Psoas muscle (tissue), 8 donors: ENCODE results near the gene KHDRBS2. TPM values are rescaled to one million over a fixed set of nuclear protein-coding genes. Genes with fewer than 3 reads are reported as not detected.

ENCODE experiments used
- ATAC-seq, 4 donors: fragments of 200-7000 bp; cut with Tn5 transposase; one replicate each; pipeline ENCODE4 v1.9.1; 2020; ENCODE audit warnings: moderate library complexity in 3 of 4, mild to moderate bottlenecking in 2 of 4
- DNase-seq, 2 donors: peaks; one replicate each; pipeline ENCODE4 v3.0.0-alpha.2; 2020
- H3K27ac ChIP-seq: fragments of 200-600 bp; one replicate; pipeline ENCODE4 v1.8.0; 2022
- H3K27me3 ChIP-seq, 3 donors: fragments of 200-600 bp in 1 of 3; one replicate each; pipeline versions ENCODE4 v1.6.1 to v1.8.0; 2013 to 2022; ENCODE audit warnings: low read length in 2 of 3, mild to moderate bottlenecking in 2 of 3, moderate library complexity in 1 of 3; ENCODE audit not compliant: insufficient read depth in 3 of 3
- H3K36me3 ChIP-seq, 2 donors: fragments of 200-600 bp in 1 of 2; one replicate each; pipeline versions ENCODE4 v1.6.1 to v1.8.0; 2013 to 2022; ENCODE audit warnings: low read depth in 1 of 2, mild to moderate bottlenecking in 1 of 2, moderate library complexity in 1 of 2; ENCODE audit not compliant: insufficient read depth in 1 of 2
- H3K4me1 ChIP-seq: fragments of 200-600 bp; one replicate; pipeline ENCODE4 v1.8.0; 2022
- H3K4me3 ChIP-seq: fragments of 200-600 bp; one replicate; pipeline ENCODE4 v1.8.0; 2022; ENCODE audit warnings: mild to moderate bottlenecking
- H3K9me3 ChIP-seq: fragments of 200-600 bp; one replicate; pipeline ENCODE4 v1.8.0; 2022
- CTCF ChIP-seq: fragments of 200-600 bp; IDR thresholded peaks from one replicate; pipeline ENCODE4 v1.8.0; 2022; ENCODE audit warnings: antibody characterized with exemption
- WGBS, 3 donors: extraction: QIAGEN DNeasy Blood & Tissue Kit; methylation state at CpG; one replicate each; pipeline versions ENCODE4 v1.1.6 to v1.1.7; 2013; 5-methylcytosine and 5-hydroxymethylcytosine counted together
- intact Hi-C, 2 donors: fragments of 100-400 bp; cut with DNase I; formaldehyde crosslinking; loops; one replicate each; pipeline versions ENCODE4 v1.11.0 to v1.14.2; 2022
- polyA plus RNA-seq, 3 donors: library from polyadenylated mRNA; stranded (reverse); fragments of 200-250 nt; gene quantifications; one replicate each; pipeline ENCODE4 v1.2.3, GENCODE V29; 2013
- total RNA-seq, 4 donors: library from RNA; stranded (reverse); fragmentation: NEBNext Ultra II Directional in 2 of 4; extraction: Animal tissue kit (Norgen Biotek cat#: 25700) in 2 of 4; gene quantifications; one replicate each; pipeline versions ENCODE4 v1.2.1 to v1.2.4, GENCODE V29; 2021 to 2023
- donor health status: healthy with polysubstance abuse.
- donor health status: DM: no; HTN: no; CAD: no; lungs with moderate emphysema.
- donor health status: Bipolar disorder and iron deficiency.
- donor health status: healthy.
- donor health status: DM: yes; HTN: yes; CAD: no.
- donor health status: DM: no; HTN: no; CAD: no.
- donor health status: DM: no; HTN: no; CAD: no.
- donor health status: DM: yes; HTN: yes; CAD: no.

The KHDRBS2 gene
- total and polyA plus RNA-seq, 7 donors, result 0.04 to 0.15 (median 0.06) TPM; not detected in 3

- Histone ChIP-seq H3K27ac (no peak overlapping the region), H3K4me3 (no peak overlapping the region), H3K4me1 (no peaks in the 10 kb centered on the region), H3K9me3 (peaks cover 4% of the 10 kb centered on the region), H3K27me3 (no peaks in the 10 kb centered on the region), H3K36me3 (no peaks in the 10 kb centered on the region)
- no peak for TF ChIP-seq CTCF
- intact Hi-C loops, result no loop called here
- DNase-seq (no peak), ATAC-seq (no peak)
Observed at GRCh38 chr6:61953851-61954250, 332.2 kb downstream of the KHDRBS2 start.

GRCh38 chr6:61951586-61951985 lies 334.4 kb downstream of the KHDRBS2 start:
- WGBS, 3 donors, result 26 to 36% (median 28%) methylated on average over 1 of the region's 1 CpG
- no peaks in the 10 kb centered on the region for H3K27me3 ChIP-seq
- DNase-seq (no peak), ATAC-seq (no peak)
- TF ChIP-seq CTCF, result no peak
- H3K4me3 ChIP-seq, result no peak overlapping the region
- H3K9me3 ChIP-seq, result no peaks in the 10 kb centered on the region
- no peaks in the 10 kb centered on the region for H3K36me3 ChIP-seq
- H3K4me1 ChIP-seq, result no peaks in the 10 kb centered on the region
- no peak overlapping the region for H3K27ac ChIP-seq
- intact Hi-C loops, result no loop called here

- Histone ChIP-seq H3K4me1 (no peaks in the 10 kb centered on the region), H3K9me3 (no peaks in the 10 kb centered on the region), H3K4me3 (no peak overlapping the region), H3K27me3 (no peaks in the 10 kb centered on the region), H3K27ac (no peak overlapping the region), H3K36me3 (no peaks in the 10 kb centered on the region)
- ATAC-seq, result no peak
- intact Hi-C loops, result no loop called here
- whole genome bisulfite sequencing, 3 donors, result 78 to 85% (median 82%) methylated on average over 1 of the region's 1 CpG
- DNase-seq, result no peak
- TF ChIP-seq CTCF, result no peak
Observed at GRCh38 chr6:61950811-61951210, 335.2 kb downstream of the KHDRBS2 start.

- Histone ChIP-seq H3K27me3 (no peaks in the 10 kb centered on the region), H3K36me3 (no peaks in the 10 kb centered on the region), H3K27ac (no peak overlapping the region), H3K4me1 (no peaks in the 10 kb centered on the region), H3K9me3 (no peaks in the 10 kb centered on the region), H3K4me3 (no peak overlapping the region)
- TF ChIP-seq CTCF, result no peak
- intact Hi-C loops, result no loop called here
- 67 to 80% (median 79%) methylated on average over 1 of the region's 1 CpG for WGBS, 3 donors
- DNase-seq (no peak), ATAC-seq (no peak)
Observed at GRCh38 chr6:61949971-61950370, 336.1 kb downstream of the KHDRBS2 start.

GRCh38 chr6:61949161-61949560 lies 336.9 kb downstream of the KHDRBS2 start:
- Histone ChIP-seq H3K4me1 (no peaks in the 10 kb centered on the region), H3K9me3 (no peaks in the 10 kb centered on the region), H3K36me3 (no peaks in the 10 kb centered on the region), H3K27ac (no peak overlapping the region), H3K27me3 (no peaks in the 10 kb centered on the region), H3K4me3 (no peak overlapping the region)
- DNase-seq (no peak), ATAC-seq (no peak)
- no peak for TF ChIP-seq CTCF
- intact Hi-C loops, result no loop called here
